Activated gamma-delta T cell treated with anti-CD3 and anti-CD28 coated beads, Interleukin-2, amount 50 U/mL, for 16 hours (primary cell): ENCODE measurements around the gene LRMDA.

Source experiments
- DNase-seq: peaks from one replicate; pipeline ENCODE4 v3.0.0-alpha.2; 2020; ENCODE audit warnings: low read depth

The LRMDA gene

DNA sequence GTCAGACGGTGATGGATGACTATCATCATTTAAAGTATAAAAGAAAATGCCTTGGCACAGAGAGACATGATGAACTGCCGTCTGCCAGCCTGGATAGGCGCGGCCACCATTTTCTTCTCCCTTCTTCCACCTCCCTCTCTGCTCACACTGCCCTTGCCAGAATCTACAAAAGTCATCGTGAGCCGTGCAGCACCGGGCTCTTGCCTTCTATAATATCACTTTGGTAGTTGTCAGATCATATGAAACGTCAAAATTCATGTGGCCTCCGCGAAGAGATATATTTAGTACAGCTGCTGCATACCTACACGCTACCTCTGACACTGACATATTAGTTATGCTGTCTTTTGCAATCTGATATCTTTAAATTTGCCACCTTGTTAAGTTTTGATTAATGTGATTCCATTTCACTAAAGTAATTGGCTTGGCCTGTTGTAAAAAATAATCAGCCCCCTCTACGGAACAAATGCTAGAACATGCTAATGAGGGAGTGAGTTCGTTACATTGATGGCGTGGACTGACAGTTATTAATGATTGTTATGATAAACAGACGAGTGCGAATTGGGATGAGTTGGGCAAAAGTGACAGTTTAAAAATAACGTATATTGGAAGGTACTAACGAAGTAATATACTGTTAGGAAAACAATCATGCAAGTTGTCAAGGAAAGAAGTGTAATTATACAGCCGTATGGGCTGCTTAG, 214.9 kb downstream of the LRMDA start:
- no peak for DNase-seq

DNA sequence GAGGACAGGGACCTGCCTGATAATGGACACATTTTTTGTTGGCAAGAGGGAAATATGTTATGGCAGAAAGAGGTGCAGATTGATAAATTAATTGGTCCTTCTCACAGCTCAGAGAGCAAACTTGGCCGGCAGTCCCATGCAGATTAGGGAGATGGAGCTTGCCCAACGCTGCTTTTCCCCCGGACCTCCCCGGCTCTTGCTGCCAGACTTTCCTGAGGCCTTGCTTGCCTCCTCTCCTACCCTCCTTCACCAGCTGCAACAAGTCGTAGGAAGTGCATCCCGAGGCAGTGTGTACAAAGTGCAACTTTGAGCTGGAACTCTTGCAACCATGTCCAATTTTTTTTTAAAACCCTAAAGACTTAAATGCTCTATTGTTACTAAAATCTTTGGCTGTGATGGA, 215.5 kb downstream of the LRMDA start:
- no peak for DNase-seq

GRCh38 chr10:75647675-75648074, 216.3 kb downstream of the LRMDA start:
- no peak for DNase-seq

- DNase-seq, result no peak
These were observed 216.9 kb downstream of the LRMDA start for GRCh38 chr10:75648351-75648750.

- no peak for DNase-seq
These were observed 217.4 kb downstream of the LRMDA start for GRCh38 chr10:75648854-75649253.

DNA sequence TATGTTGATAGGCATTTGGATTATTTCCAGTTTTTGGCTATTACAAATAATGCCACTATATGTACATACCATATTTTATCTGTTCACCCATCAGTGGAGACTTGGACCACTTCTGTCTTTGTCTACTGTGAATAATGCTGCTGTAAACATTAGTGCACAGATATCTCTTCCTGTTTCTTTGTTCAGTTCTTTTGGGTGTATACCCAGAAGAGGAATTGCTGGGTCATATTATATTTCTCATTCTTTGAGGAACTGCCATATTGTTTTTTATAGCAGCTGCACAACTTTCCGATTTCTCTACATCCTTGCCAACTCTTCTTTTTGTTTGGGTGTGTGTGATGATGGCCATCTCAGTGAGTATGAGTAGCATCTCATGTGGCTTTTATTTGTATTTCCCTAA, 218.0 kb downstream of the LRMDA start:
- no peak for DNase-seq

GRCh38 chr10:75650648-75651047, 219.2 kb downstream of the LRMDA start:
- DNase-seq, result no peak

GRCh38 chr10:75651417-75651816, 220.0 kb downstream of the LRMDA start:
- no peak for DNase-seq

GRCh38 chr10:75652146-75652740, 220.8 kb downstream of the LRMDA start:
- no peak for DNase-seq

DNA sequence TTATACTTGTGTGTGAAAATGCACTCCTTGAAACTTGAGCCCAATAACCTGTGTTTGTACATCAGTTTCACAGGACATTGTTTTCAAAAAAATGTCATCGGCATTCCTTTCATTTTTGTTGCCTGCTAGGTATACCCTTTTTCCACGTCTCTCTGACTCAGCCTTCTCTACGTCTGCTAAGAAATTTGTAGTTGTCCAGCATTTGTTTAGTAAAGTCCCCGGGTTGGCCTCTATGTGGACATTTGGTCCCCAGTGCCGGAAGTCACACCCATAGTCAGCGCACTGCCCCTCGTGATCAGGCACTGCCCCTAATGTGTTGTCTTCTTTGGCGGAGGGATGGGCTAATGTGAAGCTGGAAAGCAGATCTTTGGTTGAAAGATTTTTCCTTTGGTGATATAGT, 222.3 kb downstream of the LRMDA start:
- DNase-seq, result no peak

DNA sequence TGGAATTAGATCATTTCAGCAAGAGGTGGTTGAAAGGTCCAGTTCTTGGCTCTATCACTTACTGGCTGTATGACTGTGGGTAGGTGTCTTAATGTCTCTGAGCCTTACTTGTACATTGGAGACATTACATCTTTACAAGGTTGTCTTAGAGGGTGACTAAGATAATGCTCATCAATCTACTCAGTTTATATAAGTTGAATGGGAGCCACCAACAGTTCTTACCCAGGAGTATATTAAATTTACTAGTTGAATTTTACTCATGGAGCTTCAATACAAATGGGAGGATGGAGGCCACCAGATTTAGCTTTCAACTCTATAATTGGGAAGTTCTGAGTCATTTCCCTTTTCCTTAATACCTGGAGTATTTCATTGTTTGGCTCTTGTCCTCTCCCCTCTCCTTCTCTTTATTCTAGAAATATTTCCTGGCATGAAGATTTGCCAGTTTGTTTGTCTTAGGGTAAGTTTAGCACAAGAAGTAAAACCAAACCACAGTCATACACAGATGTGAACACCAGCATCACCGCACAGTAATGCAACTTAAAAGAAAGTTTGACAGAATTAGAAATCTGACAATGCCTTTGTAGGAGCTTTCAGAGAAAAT, 222.8 kb downstream of the LRMDA start:
- DNase-seq, result no peak

- DNase-seq, result no peak
These were observed 223.3 kb downstream of the LRMDA start for GRCh38 chr10:75654772-75655171.

GRCh38 chr10:75655791-75656451, 224.5 kb downstream of the LRMDA start:
- no peak for DNase-seq

DNA sequence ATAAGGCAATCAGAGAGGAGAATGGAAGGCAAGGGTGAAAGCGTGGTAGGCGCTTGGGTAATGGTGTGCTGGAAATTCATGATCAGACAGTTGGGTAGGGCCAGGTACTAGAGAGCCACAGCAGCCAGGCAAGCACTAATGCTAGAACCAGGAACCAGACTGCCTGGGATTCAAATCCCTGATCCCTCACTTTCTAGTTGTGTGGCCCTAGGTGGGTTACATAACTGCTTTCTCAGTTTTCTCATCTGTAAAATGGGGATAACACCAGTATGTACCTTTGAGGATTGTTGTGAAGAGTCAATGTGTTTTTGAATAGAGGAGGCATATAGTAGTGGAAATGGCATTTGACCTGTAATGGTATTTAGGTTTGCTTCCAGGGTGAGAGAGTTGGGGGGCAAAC, 225.9 kb downstream of the LRMDA start:
- no peak for DNase-seq

GRCh38 chr10:75658036-75658435, 226.6 kb downstream of the LRMDA start:
- no peak for DNase-seq

DNA sequence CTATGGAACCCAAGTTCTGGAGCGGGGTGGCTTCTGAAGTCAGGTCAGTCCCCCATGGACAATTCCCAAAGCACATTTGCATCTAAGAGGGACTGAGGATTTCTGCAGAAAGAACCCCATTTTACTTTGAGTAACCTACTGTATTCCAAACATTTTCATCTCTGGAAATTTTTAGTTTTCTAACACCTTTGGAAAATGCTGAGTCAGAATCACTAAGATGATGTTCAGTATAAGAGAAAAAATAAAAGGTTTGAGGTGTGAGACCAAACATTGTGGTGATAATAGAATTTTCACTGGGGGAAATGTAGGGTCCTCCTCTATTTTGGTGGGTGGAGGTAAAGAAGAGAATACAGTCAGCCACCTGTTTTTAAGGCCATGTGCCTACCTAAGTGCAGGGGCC, 227.1 kb downstream of the LRMDA start:
- no peak for DNase-seq

DNA sequence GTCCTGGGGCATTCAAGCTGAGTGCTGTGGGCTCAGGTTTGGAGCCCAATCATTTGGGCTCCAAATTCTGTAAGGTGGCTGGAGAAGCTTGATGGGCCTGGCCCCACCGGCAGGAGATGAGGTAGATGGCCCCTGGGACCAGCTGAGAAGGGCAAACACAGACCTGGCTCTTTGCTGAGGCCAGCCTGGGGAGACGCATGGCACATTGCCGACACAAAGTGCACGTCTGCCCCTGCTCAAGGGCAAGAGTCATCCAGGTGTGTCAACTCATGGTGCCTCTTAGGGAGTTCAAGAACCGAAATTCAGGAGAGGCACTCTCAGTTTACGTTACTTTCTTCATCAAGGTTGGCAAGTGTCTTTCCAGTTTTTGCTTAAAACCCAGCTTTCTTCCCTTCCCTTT, 227.5 kb downstream of the LRMDA start:
- no peak for DNase-seq

- DNase-seq, result no peak
These were observed 229.4 kb downstream of the LRMDA start for GRCh38 chr10:75660823-75661222.

GRCh38 chr10:75662715-75663114, 231.3 kb downstream of the LRMDA start:
- DNase-seq, result no peak

GRCh38 chr10:75663947-75664664, 232.7 kb downstream of the LRMDA start:
- DNase-seq, result no peak

GRCh38 chr10:75664968-75665367, 233.5 kb downstream of the LRMDA start:
- DNase-seq, result no peak

GRCh38 chr10:75665707-75666106, 234.3 kb downstream of the LRMDA start:
- DNase-seq, result no peak
